GM18499 (cell line): ENCODE data around the gene PLCB1.

Experiments
- ATAC-seq: cut with Tn5 transposase; IDR thresholded peaks from one replicate; pipeline ENCODE4 v1.9.1; 2021; ENCODE audit warnings: moderate number of reproducible peaks; ENCODE audit not compliant: insufficient read depth, unreplicated experiment

Gene PLCB1

GRCh38 chr20:8205996-8206395 lies 73.9 kb downstream of the PLCB1 start:
- no peak for ATAC-seq

- no peak for ATAC-seq
Observed at GRCh38 chr20:8208226-8208625, 76.2 kb downstream of the PLCB1 start.

GRCh38 chr20:8209061-8209460 lies 77.0 kb downstream of the PLCB1 start:
- peak; percentile 45 for ATAC-seq

DNA sequence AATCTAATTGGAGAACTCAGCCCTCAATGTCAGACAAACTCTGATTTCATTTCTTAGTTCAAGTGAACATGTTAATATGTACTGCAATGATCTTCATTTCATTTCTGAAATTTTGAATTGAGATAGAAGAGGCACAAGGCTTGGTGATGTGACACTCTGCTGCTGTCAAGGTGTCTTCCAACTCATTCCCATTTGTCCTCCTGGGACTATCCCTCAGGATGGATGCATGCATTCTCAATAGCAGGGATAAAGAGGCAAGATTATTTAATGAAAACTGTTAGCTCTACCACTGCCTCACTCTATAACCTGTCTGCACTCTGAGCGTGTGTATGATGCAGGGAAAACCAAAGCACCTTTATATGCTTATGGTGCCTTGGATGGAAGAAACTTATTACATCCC lies 78.7 kb downstream of the PLCB1 start:
- ATAC-seq, result no peak

- no peak for ATAC-seq
Observed at GRCh38 chr20:8212286-8212685, 80.2 kb downstream of the PLCB1 start.

DNA sequence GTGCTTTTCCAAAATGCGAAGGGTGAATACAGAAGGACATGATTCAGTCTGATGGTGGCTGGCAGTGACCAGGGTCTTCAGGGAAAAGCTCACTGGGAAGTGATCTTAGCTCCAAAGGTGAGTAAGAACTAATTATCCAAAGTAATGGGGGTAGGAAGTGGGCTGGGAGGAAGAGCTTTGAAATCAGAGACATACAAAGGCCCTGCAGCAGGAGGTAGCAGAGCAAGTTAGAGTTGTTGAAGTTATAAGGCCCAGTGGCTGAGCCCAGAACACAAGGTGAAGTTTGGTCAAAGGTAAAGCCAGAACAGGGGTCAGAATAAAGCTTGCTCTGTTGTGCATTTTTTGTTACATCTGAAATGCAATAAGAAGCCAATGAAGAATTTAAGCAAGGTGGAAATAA lies 81.2 kb downstream of the PLCB1 start:
- no peak for ATAC-seq

GRCh38 chr20:8213831-8214587 lies 81.9 kb downstream of the PLCB1 start:
- peak; percentile 76 for ATAC-seq

GRCh38 chr20:8215361-8215781 lies 83.3 kb downstream of the PLCB1 start:
- ATAC-seq, result no peak

DNA sequence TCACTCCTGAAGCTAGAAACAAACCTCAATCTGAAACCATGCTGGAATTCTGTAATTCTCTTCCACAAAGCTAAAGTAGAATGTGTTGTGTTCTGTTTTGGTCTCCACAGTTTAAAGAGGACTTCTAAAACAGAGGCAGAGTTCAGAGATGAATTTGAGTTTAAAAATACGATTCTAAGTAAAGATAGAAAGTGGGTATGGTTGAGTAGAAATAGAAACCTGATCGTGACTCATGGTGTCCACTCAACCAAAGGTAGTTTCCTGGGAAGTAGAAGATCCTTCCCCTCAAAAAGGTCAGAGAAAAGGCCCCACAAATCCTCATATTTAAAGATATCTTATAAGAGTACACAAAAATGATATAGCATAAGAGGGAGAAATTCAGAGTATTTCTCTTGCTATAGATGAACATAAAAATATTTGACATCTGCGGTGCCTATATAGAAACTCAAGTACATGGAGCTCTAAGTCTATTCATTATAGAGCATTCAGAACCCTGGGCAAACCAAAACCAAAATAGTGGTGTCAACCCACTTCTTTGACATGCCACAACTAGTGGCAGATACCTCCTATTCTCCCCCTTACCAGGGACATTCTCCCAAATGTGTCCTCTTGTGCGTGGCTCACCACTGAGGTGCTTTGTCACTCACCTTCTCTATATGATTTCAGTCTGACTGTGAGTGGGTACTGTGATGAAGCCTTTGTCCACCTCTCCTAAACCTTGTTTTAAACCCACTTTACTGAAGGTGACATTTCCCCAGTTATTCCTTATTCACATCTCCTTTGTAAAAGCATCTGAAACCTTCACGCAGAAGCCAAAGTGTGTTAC lies 84.5 kb downstream of the PLCB1 start:
- no peak for ATAC-seq

GRCh38 chr20:8218861-8219260 lies 86.8 kb downstream of the PLCB1 start:
- no peak for ATAC-seq

GRCh38 chr20:8219403-8219802 lies 87.3 kb downstream of the PLCB1 start:
- ATAC-seq, result no peak

- no peak for ATAC-seq
Observed at GRCh38 chr20:8220716-8221115, 88.7 kb downstream of the PLCB1 start.

DNA sequence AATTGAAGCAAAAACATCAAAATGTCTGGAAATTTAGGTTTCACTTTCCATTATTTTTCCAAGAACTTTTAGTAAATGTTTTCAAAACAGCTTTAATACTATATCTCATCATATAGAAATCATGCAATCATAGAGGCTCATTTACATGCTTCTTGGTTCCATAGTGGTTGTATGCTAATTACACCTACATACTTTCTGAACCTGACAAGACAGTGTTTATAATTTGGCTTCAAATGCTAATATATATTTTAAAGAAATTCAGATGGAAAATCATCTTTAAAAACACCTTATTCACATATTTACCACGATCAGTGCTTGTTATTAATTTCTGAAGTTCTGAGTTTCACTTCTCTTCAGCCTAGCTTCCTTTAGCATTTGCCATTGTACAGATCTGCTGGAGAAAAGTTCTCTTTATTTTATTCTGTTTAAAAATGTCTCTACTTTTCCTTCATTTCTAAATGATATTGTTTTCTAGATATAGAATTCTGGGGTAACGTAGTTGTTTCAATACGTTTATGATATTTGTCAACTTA lies 89.9 kb downstream of the PLCB1 start:
- ATAC-seq, result no peak

DNA sequence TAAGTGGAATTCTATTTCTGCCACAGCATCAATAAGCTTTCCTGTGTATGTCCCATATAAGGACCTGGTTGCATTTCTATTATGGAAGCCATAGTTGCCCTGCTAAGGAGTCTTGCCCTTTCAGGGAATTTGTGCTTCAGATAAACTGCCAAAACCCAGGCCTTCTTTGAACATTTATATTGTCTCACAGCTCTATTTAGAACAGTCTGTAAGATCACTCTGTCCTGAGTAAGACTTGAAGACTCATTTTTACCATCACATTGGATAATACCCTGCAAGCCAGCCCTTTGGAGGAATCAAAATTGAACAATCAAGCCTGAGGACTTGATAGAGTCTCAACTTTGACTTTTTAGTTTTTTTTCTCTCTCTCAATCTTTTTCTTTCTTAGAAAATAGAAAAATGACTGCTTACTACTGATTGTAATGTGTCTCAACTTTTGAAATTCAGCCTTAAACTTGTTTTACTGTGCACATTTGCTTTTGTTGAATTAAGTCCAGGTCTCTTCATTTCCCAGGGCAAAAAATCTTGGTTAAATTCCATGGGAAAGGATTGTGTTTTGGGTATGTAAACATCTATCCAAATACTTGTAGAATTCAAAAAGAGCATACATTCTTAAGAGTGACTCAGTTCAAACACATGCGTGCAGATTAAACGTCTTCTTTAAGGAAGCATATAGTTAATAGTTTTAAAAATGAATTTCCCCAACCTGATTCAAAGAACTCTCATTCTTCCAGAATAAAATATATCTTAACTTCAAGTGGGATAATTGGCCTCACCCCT lies 91.2 kb downstream of the PLCB1 start:
- no peak for ATAC-seq

DNA sequence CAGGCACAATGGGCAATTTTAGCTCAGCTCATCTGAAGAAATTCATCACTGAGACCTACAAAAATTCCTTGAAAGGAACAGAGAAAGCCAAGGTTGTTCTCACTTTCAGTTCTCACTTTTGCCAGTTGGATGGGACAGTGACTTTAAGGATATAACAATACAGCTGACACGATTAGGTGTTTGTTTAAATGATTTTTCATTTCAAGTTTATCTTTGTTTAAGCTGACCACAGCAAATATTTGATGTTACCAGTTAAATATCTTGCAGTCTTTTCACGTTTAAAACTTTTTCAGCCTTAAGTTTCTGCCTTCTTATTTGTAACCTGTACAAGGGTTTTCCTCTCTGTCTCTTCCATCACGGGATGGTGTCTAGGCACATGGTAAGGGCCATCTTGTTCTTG lies 93.6 kb downstream of the PLCB1 start:
- ATAC-seq, result no peak

- ATAC-seq, result no peak
Observed at GRCh38 chr20:8226106-8226505, 94.0 kb downstream of the PLCB1 start.

DNA sequence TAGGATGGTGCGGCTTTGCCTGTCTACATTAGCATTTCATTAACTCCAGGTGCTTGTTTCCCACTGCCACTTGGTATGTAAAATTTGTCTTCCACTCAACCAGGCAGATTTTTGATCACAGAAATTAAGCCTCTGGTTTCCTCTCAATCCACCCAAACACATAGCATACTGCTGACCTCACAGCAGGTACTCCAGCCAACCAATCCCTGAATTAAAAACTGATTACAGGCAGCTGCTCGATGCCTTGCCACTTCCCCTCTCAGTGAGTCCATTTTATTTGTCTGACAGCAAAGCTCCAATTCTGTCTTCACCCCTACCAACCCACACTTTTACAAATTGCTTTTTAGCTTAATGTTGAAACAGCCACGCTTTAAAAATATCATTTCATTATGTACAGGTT lies 95.2 kb downstream of the PLCB1 start:
- no peak for ATAC-seq

- ATAC-seq, result no peak
Observed at GRCh38 chr20:8228315-8228714, 96.2 kb downstream of the PLCB1 start.

DNA sequence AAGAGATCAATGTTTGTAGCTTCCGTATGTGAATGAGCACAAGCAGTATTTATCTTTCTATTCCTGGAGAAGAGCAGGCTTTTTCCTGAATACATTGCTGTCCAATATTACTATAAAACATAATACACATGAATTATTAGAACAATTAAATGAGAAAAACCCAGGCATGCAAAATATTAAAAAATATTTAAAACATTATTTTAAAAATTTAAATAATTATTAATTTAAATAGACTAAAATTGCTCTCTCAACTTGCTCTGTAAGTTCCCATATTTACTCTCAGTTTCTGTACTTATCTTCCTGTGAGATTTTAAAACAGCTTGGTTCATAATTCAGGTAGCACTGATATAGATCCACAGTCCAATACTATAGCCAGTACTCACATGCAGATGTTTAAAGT lies 97.0 kb downstream of the PLCB1 start:
- ATAC-seq, result no peak

DNA sequence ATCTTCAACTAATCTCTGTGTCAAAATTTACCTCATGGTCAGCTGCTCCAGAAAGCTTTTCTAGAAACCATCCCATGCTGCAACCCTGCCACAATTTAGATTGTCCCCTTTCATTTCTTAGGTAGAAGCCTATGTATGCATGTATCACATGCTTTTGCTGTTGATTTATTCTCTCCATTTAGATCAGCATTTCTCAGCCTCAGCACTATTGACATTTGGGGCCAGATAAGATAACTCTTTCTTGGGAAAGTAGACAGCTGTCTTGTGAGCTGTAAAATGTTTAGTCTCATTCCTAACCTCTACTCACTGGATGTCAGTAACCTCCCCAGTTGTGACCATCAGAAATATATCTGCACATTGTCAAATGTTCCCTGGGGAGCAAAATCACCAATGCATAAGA lies 99.0 kb downstream of the PLCB1 start:
- no peak for ATAC-seq

DNA sequence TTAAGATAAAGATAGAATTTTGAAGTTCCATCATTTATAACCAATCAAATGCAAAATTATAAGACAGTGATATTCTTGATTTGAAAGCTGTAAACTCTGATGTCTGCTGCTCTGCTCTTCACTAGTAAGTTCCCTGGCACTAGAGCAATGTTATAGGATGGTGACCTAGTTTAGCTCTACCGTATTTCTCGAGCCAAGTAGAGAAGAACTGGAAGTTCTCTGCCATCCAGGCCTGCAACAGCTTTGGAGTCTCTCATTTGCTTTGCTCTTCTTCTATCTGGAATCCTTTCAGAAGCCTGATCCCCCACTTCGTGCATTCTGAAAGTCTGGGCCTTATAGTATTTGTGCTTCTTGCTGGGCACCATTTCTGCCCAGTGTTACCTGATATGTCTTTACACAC lies 100.3 kb downstream of the PLCB1 start:
- no peak for ATAC-seq
